B cell (primary cell): ENCODE data around the gene PDE3B. TPM values are rescaled to one million over a fixed set of nuclear protein-coding genes. Genes with fewer than 3 reads are reported as not detected.
A peak's percentile ranks its signal among the peaks of the same experiment; 100 is the strongest.
"Not testable (repeated sequence)": the region's sequence is repeated elsewhere in the genome, so short reads cannot be mapped to it uniquely, and the experiment has no call there.

Source experiments
- ATAC-seq: fragments of 200-7000 bp; cut with Tn5 transposase; one replicate; pipeline ENCODE4 v1.10.0; 2021; ENCODE audit warnings: low read depth, mild to moderate bottlenecking, moderate number of reproducible peaks, moderate library complexity
- CTCF ChIA-PET: fragments of 350-600 bp; sonication (Branson Sonifier 250); formaldehyde crosslinking; loops from one replicate; lab custom pipeline; 2021; ENCODE audit warnings: antibody characterized with exemption, inconsistent platforms; lab: Charles Lee
- POLR2A ChIA-PET: fragments of 350-600 bp; sonication (Branson Sonifier 250); formaldehyde crosslinking; loops from one replicate; lab custom pipeline; 2021; ENCODE audit warnings: antibody characterized with exemption; lab: Charles Lee
- DNase-seq: peaks from one replicate; pipeline ENCODE4 v3.0.0; 2013
- H2AFZ ChIP-seq: 2 replicates; pipeline ENCODE4 v1.6.1; 2012; ENCODE audit warnings: mild to moderate bottlenecking, low read depth, low read length; ENCODE audit not compliant: insufficient read depth, poor library complexity, severe bottlenecking
- H3K27ac ChIP-seq, 2 donors: 1 replicate in 1 of 2; 2 replicates in 1 of 2; pipeline ENCODE4 v1.5.1; 2012 to 2013; ENCODE audit warnings: low read length in 2 of 2, mild to moderate bottlenecking in 2 of 2, moderate library complexity in 1 of 2
- H3K27me3 ChIP-seq, 4 experiments: fragments of 200-600 bp in 1 of 4; sonication (generic) in 1 of 4; replicated peaks in 1 of 4; 1 replicate in 2 of 4; 2 replicates in 2 of 4; pipeline versions ENCODE4 v1.6.1 to v1.7.0; 2013 to 2016; ENCODE audit warnings: low read length in 3 of 4, mild to moderate bottlenecking in 2 of 4, mixed read lengths in 1 of 4, moderate library complexity in 1 of 4; ENCODE audit not compliant: insufficient read depth in 4 of 4, control insufficient read depth in 3 of 4; ENCODE audit errors: control extremely low read depth in 1 of 4
- H3K36me3 ChIP-seq, 2 experiments: replicated peaks in 1 of 2; 1 replicate in 1 of 2; 2 replicates in 1 of 2; pipeline versions ENCODE4 v1.6.1 to v1.7.1; 2013; ENCODE audit warnings: low read length in 1 of 2; ENCODE audit not compliant: insufficient read depth in 2 of 2, control insufficient read depth in 1 of 2; ENCODE audit errors: control extremely low read depth in 1 of 2, extremely low read depth in 1 of 2
- H3K4me1 ChIP-seq, 2 donors: fragments of 200-600 bp in 1 of 2; sonication (generic) in 1 of 2; 1 replicate in 1 of 2; 2 replicates in 1 of 2; pipeline versions ENCODE4 v1.5.1 to v1.6.1; 2013 to 2017; ENCODE audit warnings: low read length in 2 of 2; ENCODE audit not compliant: control insufficient read depth in 2 of 2, insufficient read depth in 2 of 2
- H3K4me2 ChIP-seq: replicated peaks from 2 replicates; pipeline ENCODE3; 2012; ENCODE audit warnings: mild to moderate bottlenecking, low read depth, low read length; ENCODE audit not compliant: poor library complexity, severe bottlenecking
- H3K4me3 ChIP-seq, 5 experiments: fragments of 200-600 bp in 1 of 5; sonication (generic) in 1 of 5; 1 replicate in 3 of 5; 2 replicates in 2 of 5; pipeline versions ENCODE4 v1.5.1 to v1.7.0; 2011 to 2016; ENCODE audit warnings: low read length in 4 of 5, mild to moderate bottlenecking in 4 of 5, low read depth in 2 of 5, control low read depth in 1 of 5, moderate library complexity in 1 of 5; ENCODE audit not compliant: insufficient read depth in 1 of 5; ENCODE audit errors: control extremely low read depth in 1 of 5, extremely low read depth in 1 of 5
- H3K79me2 ChIP-seq: fragments of 200-600 bp; sonication (generic); one replicate; pipeline ENCODE4 v1.6.0; 2016; ENCODE audit warnings: low read length; ENCODE audit not compliant: control insufficient read depth, insufficient read depth
- H3K9ac ChIP-seq: fragments of 200-600 bp; sonication (generic); 2 replicates; pipeline ENCODE4 v1.6.1; 2017; ENCODE audit warnings: mild to moderate bottlenecking, low read length, moderate library complexity
- H3K9me3 ChIP-seq, 3 donors: one replicate each; pipeline versions ENCODE4 v1.6.1 to v1.7.1; 2013; ENCODE audit warnings: low read length in 2 of 3; ENCODE audit not compliant: control insufficient read depth in 2 of 3, insufficient read depth in 1 of 3; ENCODE audit errors: control extremely low read depth in 1 of 3
- H4K20me1 ChIP-seq: 2 replicates; pipeline ENCODE4 v1.6.0; 2012; ENCODE audit warnings: mild to moderate bottlenecking, low read length; ENCODE audit not compliant: insufficient read depth, control insufficient read depth, poor library complexity, severe bottlenecking
- H3K27ac Mint-ChIP-seq: one replicate; pipeline ENCODE4 v1.8.0; 2021; ENCODE audit warnings: mixed read lengths
- H3K27me3 Mint-ChIP-seq: one replicate; pipeline ENCODE4 v1.8.0; 2021; ENCODE audit warnings: mixed read lengths
- H3K4me1 Mint-ChIP-seq: one replicate; pipeline ENCODE4 v1.8.0; 2021; ENCODE audit warnings: mixed read lengths
- H3K4me3 Mint-ChIP-seq: one replicate; pipeline ENCODE4 v1.8.0; 2021; ENCODE audit warnings: mixed read lengths
- H3K9me3 Mint-ChIP-seq: one replicate; pipeline ENCODE4 v1.8.0; 2022; ENCODE audit warnings: mixed read lengths; ENCODE audit not compliant: insufficient read depth
- EZH2 ChIP-seq: IDR thresholded peaks from 2 replicates; pipeline ENCODE4 v1.6.1; 2012; ENCODE audit warnings: borderline replicate concordance, low read depth, mild to moderate bottlenecking, moderate library complexity, low read length; ENCODE audit not compliant: insufficient read depth, poor library complexity, severe bottlenecking
- WGBS: methylation state at CpG from one replicate; pipeline ENCODE4 v1.1.5; 2013; ENCODE audit warnings: missing lambda C conversion rate; ENCODE audit not compliant: insufficient coverage; 5-methylcytosine and 5-hydroxymethylcytosine counted together
- intact Hi-C: fragments of 100-400 bp; cut with micrococcal nuclease; formaldehyde crosslinking; loops from one replicate; pipeline ENCODE4 v1.10.0; 2022
- polyA minus RNA-seq: library from RNA; depleted of rRNA, polyadenylated mRNA; stranded (reverse); fragments of >200 nt; gene quantifications from 2 replicates; pipeline ENCODE4 v1.2.3, GENCODE V29; 2012
- polyA plus RNA-seq: library from polyadenylated mRNA; depleted of rRNA; stranded (reverse); fragments of >200 nt; gene quantifications from 2 replicates; pipeline ENCODE4 v1.2.3, GENCODE V29; 2012
- total RNA-seq, 2 donors: library from RNA; stranded (reverse); fragments of 120-200 nt in 1 of 2; gene quantifications; 1 replicate in 1 of 2; 2 replicates in 1 of 2; pipeline versions ENCODE4 v1.2.3 to v1.2.4, GENCODE V29; 2013 to 2022
- TF ChIP-seq, protein P1 (sequence below): fragments of 200-600 bp; IDR thresholded peaks from one replicate; pipeline ENCODE4 v1.8.0; 2022; ENCODE audit warnings: antibody characterized with exemption, mild to moderate bottlenecking

The PDE3B gene
- total RNA-seq (60.7 and 70.7 TPM in 2 replicates), polyA plus RNA-seq (1.0 and 1.1 TPM in 2 replicates), polyA minus RNA-seq (3.9 and 7.8 TPM in 2 replicates)
- total RNA-seq (2013) = 7.2 TPM

- Histone ChIP-seq H3K4me3 (peak within 1 kb of the TSS; percentile 58 to 92 (median 73)), H2AFZ (peak within 1 kb of the TSS; percentile 93), H3K27me3 (peaks cover 0 to 29% (median 14%) of the 10 kb centered on the region in 4 experiments), H3K9me3 (no peaks in the 10 kb centered on the region), H3K4me1 (peaks cover 7 to 17% of the 10 kb centered on the region in 2 donors), H3K27ac (peak within 1 kb of the TSS in 1 of 2 donors; percentile 38), H3K4me2 (peak within 1 kb of the TSS; percentile 99), H4K20me1 (no peaks in the 10 kb centered on the region), H3K9ac (peak within 1 kb of the TSS; percentile 80), H3K36me3 (no peaks in the 10 kb centered on the region), H3K79me2 (no peaks in the 10 kb centered on the region)
- peak within 1 kb of the TSS; percentile 92 for H3K4me3 Mint-ChIP-seq
- peaks cover 40% of the 10 kb centered on the region for H3K27me3 Mint-ChIP-seq
- ChIA-PET POLR2A (interaction anchor here (0.9 to 1.4 kb wide), 4 partner anchors 65 to 248 kb away, joined by 3 to 5 read pairs (median 4); partner anchors contain the start of gene CYP2R1), CTCF (interaction anchor here (0.6 to 6.1 kb wide), 29 partner anchors 8 to 263 kb away, joined by 3 to 67 read pairs (median 4); partner anchors contain the start of genes CYP2R1 and PSMA1)
- peak; percentile 72 for DNase-seq
- TF ChIP-seq, protein P1, sequence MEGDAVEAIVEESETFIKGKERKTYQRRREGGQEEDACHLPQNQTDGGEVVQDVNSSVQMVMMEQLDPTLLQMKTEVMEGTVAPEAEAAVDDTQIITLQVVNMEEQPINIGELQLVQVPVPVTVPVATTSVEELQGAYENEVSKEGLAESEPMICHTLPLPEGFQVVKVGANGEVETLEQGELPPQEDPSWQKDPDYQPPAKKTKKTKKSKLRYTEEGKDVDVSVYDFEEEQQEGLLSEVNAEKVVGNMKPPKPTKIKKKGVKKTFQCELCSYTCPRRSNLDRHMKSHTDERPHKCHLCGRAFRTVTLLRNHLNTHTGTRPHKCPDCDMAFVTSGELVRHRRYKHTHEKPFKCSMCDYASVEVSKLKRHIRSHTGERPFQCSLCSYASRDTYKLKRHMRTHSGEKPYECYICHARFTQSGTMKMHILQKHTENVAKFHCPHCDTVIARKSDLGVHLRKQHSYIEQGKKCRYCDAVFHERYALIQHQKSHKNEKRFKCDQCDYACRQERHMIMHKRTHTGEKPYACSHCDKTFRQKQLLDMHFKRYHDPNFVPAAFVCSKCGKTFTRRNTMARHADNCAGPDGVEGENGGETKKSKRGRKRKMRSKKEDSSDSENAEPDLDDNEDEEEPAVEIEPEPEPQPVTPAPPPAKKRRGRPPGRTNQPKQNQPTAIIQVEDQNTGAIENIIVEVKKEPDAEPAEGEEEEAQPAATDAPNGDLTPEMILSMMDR = peak; percentile 3
- TF ChIP-seq EZH2 = no peak
- H3K9me3 Mint-ChIP-seq = no peaks in the 10 kb centered on the region
- peak within 1 kb of the TSS; percentile 64 for H3K27ac Mint-ChIP-seq
- peak; percentile 74 for ATAC-seq
- intact Hi-C loops = loop anchor here (1.0 to 5.0 kb wide), 5 partner anchors 65 to 261 kb away; partner anchors contain the start of gene CYP2R1
- peaks cover 9% of the 10 kb centered on the region for H3K4me1 Mint-ChIP-seq
- under 1% methylated on average over 59 of the region's 59 CpGs for whole genome bisulfite sequencing
These were observed at the start of gene PDE3B for GRCh38 chr11:14643697-14644225. Gene PDE3B, plus strand, starts transcription at chr11:14643804. Its CDS starts 272 bp downstream, at chr11:14644076.

GRCh38 chr11:14595261-14595660 is 48.3 kb upstream of the PDE3B start:
- H3K9ac ChIP-seq, ATAC-seq, H2AFZ ChIP-seq, H3K27ac ChIP-seq, H3K4me3 Mint-ChIP-seq, POLR2A ChIA-PET, H3K4me3 ChIP-seq, intact Hi-C loops, CTCF ChIA-PET, H3K9me3 Mint-ChIP-seq, H3K27me3 ChIP-seq, H4K20me1 ChIP-seq, H3K79me2 ChIP-seq, H3K9me3 ChIP-seq, H3K36me3 ChIP-seq, H3K4me2 ChIP-seq, DNase-seq: not testable (repeated sequence)
- peaks cover 16% of the 10 kb centered on the region for H3K4me1 Mint-ChIP-seq
- H3K27ac Mint-ChIP-seq = peak overlapping the region; percentile 17
- H3K4me1 ChIP-seq = peaks cover 7 to 12% of the 10 kb centered on the region in 2 donors
- peaks cover 19% of the 10 kb centered on the region for H3K27me3 Mint-ChIP-seq
- WGBS = no CpG with 5 or more reads among the region's 1 CpG
